NCI-H1092 (cell line): ENCODE results near the gene NHP2.

Source experiments
- DNase-seq: peaks from one replicate; lab custom pipeline; 2025; lab: John Stamatoyannopoulos, UW

NHP2 gene

DNA sequence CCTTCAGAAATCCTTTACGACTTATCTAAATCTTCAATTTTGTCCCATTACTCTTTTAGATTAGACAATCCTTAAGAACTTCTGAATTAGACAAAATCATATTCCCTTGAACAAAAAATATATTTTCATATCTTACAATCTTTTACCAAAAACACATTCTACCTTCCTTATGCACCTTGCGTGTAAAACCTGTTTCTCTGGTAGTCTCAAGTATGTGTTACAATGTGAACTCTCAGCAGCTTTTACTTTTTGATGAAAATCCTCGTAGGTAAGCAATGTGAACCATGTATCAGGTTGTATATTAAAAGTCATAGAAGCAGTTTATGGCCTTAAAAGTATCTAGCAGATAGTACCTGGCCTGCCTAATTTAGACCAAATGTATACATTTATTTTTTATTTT is 20.8 kb upstream of the NHP2 start:
- DNase-seq, result no peak

GRCh38 chr5:178170455-178170854 is 16.8 kb upstream of the NHP2 start:
- no peak for DNase-seq

DNA sequence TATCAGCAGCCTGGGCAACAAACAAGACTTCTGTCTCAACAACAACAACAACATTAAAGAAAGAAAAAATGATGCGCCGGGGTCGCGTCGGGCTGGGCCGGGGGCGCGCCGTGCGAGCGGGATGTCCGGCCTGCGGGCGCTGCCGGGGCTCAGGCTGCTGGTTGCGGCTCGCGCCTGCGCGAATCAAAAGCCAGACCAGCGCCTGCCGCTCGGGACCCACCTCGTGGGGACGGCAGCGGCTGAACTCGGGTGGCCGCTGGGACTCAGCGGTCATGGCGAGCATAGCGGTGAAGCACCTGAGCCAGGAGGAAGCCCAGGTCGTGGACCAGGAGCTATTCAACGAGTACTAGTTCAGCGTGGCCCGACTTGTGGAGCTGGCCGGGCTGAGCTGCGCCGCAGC is 11.9 kb upstream of the NHP2 start:
- DNase-seq, result no peak

DNA sequence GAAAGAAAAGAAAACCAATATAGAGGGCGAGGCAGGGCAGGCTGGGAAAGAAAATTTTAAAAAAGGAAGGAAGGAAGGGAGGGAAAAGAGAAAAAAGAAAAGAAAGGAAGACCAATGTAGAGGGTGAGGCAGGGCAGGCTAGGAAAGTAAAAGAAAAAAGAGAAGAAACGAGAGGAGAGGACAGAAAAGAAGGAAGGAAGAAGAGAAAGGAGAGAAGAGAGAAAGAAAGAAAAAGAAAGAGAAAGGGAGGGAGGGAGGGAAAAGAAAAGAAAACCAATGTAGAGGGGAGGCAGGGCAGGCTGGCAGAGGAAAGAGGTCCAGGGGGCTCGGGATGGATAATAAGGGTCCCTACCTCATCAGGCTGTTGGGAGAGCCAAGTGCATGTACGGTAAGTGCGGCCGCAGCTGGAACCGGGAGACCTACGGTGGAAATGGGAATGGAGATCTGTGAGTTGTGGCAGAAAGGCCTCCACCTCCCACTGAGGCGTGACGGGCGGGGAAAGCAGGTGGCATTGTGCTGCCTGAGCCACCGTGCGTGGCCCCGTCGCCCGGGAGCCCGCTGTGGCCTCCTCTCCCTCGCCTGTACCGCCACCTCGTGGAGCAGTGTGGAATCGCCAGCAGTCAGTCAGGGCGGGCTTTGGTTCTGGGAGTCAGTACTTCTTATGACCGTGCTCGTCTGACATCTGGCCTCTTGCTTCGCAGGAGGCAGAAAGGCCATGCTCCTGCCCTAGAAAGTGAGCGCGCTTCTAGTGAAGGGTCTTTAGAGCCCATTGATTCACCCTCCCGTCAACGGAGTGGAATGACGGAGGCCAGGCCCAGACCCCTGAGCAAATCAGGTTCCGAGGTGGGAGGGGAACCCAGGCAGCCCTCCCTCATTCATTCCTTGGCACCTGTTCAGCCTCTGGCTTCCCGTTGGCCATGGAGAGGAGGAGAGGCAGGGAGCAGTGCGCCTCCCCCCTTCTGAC is 10.4 kb upstream of the NHP2 start:
- DNase-seq, result peak; percentile 80

DNA sequence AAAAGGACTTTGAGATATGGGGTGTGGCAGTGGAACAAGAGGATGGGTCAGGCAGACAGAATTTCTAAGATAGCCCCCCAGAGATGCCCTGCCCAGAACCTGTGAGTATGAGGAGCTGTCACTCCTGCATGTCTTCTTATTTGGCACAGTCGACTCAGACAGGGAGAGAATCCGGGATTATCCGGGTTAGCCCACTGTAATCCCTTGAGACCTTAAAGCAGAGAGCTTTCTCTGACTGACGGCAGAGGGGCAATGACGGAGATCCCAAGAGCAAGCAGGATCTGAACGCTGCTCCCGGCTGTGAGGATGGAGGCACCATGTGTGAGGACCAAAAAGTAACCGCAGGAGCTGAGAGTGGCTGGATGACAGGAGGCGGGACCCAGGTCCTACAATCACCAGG is 8.8 kb upstream of the NHP2 start:
- DNase-seq, result no peak

DNA sequence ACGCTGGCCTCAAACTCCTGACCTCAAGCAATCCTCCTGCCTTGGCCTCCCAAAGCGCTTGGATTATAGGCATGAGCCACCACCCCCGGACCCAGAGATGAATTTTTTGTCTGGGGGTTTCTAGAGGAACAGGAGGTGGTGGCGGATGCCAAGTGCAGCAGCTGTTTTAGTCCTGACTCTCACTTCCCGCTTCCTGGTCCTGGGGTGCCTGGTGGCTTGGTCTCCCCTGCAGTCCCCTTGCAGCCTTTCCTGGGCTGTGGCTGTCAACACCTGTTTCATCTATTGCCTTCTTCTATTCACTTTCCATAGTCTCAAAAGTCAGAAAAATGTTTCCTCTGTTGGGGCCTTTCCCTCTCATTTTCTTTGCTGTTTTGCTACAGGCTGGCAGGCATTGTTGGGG is 6.5 kb upstream of the NHP2 start:
- DNase-seq, result no peak

- DNase-seq, result no peak
Observed at GRCh38 chr5:178155065-178155464, 1.4 kb upstream of the NHP2 start.

GRCh38 chr5:178152491-178153444 is 917 bp downstream of the NHP2 start:
- no peak for DNase-seq

DNA sequence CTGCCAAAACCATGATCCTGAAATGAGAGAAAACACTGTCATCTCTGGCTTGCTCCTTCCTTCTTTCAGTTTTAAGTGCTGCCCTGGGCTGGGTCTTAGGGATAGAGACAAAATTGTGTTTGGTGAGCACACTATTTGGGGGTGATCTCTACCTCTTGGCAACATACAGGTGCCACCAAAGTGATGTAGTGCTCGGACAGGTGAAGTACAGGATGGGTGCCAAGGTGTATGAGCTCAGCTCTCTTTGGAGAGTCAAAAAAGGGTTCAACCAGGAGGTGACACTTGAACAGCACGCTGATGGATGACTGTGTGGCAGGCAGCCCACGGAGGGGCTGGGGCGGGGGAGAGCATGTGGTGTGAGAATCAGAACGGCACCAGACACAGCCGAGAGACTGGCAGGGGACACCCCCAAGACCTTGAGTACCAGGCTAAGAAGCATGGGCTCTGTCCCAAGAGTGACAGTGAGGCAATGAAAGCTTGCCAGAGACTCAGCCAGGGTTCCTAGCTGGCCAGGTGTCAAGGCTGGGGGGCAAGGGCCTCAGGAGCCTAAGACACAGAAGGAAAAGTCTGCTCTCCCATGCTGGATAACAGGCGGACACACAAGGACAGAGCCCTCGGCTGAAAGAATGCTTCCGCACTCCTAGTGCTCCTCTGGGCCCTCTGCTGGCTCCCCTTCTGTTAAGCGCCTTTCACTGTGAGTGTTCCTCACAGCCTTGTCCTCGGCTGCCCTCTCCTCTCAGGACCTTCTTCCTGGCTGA is 2.5 kb downstream of the NHP2 start:
- DNase-seq, result no peak

DNA sequence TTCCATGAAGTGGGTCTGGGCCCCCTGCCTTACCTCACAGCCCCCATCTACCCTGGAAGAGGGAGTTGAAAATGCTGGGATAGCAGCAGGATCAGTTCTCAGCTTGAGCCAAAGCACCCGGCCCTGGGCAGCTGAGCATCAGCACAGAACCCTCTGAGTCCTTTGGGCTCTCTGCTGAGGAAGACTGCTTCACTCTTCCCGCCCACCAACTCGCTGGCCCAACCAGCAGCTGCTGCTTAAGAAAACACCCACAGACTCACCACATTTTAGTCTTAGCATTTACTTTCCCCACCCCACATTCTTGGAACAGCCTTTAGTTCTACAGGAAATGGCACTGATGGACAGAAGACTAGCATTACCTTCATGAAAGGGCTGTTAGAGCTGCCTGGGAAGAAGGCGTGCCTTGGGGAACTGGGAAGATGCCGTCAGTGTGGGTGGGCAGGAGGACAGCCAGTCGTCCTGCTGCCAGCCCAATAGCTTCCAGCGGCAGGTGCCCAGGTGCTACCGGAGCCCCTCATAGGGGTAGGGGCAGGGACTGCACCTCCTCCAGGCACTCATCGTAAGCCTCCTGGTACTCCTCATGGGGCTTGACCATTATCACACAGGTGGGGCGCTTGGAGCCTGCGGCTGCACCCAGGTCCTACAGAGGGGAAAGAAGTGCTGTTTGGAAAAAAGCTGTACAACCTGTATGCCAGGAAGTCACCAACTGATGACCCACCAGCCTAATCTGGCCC is 4.3 kb downstream of the NHP2 start:
- no peak for DNase-seq

DNA sequence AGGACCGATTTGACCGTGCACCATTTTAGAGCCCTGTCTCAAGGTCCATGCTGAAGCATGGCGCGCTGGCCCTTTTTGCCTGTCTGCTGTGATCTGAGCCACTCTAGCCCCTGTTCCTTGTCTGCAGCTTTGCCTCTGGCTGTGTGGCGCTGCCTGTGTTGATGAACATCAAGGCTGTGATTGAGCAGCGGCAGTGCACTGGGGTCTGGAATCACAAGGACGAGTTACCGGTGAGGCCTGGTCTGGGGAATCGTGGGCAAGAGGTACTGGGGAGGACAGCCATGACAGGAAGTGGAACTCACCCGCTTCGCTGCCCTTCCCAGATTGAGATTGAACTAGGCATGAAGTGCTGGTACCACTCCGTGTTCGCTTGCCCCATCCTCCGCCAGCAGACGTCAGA is 6.3 kb downstream of the NHP2 start:
- DNase-seq, result no peak

DNA sequence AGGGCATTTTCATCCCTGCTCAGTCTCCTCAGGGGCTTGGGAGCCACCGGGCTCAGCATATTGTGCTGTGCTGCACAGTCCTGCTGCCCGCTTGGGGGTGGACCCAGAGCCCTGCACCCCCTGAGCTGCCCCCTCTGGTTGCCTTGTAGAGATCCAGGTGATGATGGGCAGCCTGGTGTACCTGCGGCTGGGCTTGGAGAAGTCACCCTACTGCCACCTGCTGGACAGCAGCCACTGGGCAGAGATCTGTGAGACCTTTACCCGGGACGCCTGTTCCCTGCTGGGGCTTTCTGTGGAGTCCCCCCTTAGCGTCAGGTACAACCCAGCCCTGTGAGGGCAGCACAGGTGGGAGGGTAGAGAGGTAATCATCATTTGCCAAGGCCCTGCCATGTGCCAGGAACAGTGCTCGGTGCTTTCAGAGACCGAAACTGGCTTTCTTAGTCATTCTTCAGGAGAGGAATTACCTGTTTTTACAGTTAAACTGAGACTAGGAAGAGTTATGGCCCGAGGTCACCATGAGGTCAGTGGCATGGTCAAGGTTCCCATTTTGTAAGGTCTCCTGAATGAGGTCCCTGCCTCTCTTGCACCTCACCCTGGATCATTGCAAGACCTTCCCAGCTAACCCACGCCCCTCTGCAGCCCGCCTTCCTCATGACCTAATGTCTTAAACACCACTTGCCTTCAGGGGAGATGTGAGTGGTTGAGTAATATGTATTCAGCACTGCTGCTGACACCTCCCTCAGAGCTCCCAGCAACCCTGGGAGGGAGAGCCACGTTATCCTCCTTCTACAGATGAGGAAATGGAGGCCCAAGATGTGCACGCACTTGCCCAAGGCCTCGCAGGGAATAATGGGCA is 7.5 kb downstream of the NHP2 start:
- peak; percentile 34 for DNase-seq

DNA sequence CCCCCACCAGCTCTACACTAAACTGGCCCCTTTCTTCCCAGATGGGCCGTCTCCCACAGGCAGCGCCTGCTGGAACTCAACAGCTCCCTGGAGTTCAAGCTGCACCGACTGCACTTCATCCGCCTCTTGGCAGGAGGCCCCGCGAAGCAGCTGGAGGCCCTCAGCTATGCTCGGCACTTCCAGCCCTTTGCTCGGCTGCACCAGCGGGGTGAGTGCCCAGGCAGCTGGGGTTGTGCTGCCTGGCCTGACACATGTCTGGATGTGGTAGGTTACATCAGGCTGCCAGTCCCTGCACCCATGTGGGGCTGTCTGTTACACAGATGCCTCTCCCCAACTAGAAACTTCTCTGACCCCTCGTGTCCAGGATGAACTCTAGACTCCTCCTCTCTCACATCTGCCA is 9.8 kb downstream of the NHP2 start:
- no peak for DNase-seq

- DNase-seq, result no peak
Observed at GRCh38 chr5:178143246-178143645, 10.4 kb downstream of the NHP2 start.

- no peak for DNase-seq
Observed at GRCh38 chr5:178142642-178143041, 11.0 kb downstream of the NHP2 start.

- no peak for DNase-seq
Observed at GRCh38 chr5:178141550-178141949, 12.1 kb downstream of the NHP2 start.

DNA sequence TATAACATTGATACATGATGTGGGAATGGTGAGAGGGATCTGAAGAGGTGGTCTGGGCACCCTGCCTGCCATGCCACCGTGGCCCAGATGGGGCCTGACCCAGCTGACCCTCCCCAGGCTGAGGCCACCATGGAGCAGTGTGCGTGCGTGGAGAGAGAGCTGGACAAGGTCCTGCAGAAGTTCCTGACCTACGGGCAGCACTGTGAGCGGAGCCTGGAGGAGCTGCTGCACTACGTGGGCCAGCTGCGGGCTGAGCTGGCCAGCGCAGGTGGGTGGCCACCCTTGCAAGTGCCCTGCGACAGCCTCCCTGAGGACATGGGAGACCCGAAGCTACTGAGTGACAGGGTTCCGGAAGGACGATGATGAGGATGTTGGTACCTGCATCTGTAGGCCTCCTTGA is 15.7 kb downstream of the NHP2 start:
- DNase-seq, result no peak

DNA sequence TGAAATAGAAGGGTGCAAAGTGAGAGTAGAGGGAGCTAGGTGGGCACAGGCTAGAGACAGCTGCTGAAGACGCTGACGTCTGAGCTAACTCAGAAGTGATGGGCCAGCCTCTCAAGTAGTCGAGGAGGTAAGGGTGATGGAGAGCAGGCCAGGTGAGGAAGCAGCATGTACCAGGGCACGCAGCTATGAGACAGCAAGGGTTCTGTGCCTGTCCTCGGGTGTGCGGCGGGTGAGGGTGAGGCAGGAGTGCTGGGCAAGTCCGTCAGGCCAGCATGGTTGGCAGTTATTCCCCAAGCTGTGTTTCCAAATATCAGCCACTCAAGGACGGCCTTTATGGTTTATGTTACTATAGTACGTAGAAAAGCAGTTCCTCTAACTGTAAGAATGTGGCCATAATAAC is 16.7 kb downstream of the NHP2 start:
- no peak for DNase-seq

- DNase-seq, result no peak
Observed at GRCh38 chr5:178131446-178131996, 22.2 kb downstream of the NHP2 start.
